Germinal center (tissue), 1 donor: ENCODE data around the gene SLC25A22.

Source experiments
- DNase-seq: peaks from one replicate; pipeline ENCODE4 v3.0.0; 2012; ENCODE audit warnings: mixed read lengths, low spot score

The SLC25A22 gene

GRCh38 chr11:788953-789940 lies 8.8 kb downstream of the SLC25A22 start:
- DNase-seq: no peak

DNA sequence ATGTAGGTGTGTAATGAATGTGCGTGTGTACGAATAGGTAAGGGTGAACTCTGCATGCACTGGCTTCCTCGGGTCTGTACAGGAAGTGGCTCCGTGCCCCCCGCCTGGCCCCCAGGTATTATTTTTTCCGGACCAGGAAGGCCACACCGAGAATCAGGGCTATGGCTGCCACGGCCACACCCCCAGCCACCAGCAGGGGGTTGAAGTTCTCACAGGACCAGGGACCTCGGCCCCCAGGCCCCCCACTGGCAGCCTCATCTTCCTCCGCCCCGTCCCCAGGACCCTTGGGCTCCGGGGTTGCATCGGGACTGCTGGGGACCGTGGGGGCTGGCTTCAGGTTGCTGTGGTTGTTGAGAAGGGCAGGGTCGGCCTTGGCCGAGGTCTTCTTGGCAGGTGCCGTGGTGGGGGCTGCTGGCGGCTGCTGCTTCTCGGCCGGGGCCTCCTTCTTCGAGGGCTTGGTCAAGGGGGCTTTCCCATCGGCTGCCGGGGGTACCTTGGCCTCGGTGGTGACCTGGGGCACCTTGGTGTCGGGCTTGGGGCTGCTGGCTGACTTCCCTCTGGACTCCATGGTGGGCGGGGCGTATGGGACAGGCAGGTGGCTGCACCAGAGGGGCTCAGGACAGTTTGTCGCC lies 10.0 kb downstream of the SLC25A22 start:
- DNase-seq: no peak

DNA sequence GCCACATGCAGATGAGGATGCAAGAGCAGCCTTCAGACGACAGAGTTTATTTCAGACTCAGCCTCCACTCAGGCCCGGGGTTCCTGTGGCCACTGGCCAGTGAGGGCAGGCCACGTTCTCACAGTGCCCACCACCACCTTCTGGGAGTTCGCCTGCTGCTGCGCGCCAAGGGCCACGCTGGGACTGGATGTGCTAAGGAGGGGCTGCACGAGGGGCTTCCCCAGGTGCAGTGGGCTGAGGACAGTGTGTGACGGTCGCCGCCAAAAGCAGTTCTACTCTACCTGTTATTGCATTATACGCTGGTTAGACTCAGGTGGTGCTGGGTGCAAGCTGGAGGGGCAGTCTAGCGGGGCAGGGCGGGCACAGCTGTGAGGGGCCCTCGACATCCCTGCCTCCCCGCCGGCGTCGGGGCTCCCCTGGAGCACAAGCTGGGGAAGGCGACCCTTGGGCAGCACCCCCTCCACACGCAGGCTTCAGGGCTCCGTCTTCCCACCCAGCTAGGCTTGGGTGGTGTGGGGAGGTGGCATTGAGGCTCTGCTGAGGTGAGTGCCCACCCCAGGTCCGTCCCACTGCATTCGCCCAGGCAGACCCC lies 10.9 kb downstream of the SLC25A22 start:
- no peak for DNase-seq

- DNase-seq: no peak
Measured at GRCh38 chr11:786235-787083, 11.6 kb downstream of the SLC25A22 start.

- no peak for DNase-seq
Measured at GRCh38 chr11:783581-784015, 14.5 kb downstream of the SLC25A22 start.

DNA sequence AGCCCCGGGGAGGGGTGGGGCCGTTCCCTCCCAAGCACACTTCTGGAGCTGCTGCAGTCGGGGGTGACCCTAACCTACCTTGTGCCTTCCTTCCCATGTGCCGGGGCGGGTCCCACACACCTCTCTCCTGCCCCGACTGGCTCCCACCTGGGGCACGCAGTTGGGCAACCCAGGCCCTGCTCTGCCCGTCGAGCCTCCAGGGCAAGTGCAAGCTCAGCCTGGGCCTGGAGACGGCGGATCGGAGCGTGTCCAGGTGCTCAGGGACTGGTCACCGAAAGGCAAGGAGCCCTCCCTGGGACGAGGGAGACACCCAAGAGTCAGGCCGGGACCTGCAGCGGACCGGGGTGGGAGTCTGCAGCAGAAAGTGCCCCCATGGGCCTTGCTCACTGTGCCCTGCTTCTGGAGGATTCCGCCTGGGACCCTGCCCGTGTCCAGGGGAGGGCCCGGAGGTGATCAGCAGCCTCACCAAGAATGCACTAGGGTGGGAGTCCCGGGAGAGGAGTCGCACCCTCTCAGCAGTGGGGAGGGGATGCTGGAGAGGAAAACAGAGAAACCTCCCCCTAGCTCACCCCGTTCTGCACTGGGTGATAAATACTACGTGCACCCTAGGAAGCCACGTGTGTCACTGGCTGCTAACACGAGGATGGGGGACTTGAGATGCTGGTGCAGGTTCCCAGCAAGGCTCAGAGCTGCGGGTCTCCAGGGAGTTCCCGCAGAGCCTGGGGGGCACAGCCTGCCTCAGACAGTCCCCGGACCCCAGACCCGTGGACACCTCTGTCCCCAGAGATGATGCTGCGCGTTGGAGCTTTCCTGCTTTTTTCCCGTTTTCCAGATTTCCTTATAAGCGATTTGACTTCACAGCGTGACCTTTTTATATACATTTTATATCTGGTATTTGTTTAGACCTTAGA lies 15.6 kb downstream of the SLC25A22 start:
- DNase-seq: no peak

DNA sequence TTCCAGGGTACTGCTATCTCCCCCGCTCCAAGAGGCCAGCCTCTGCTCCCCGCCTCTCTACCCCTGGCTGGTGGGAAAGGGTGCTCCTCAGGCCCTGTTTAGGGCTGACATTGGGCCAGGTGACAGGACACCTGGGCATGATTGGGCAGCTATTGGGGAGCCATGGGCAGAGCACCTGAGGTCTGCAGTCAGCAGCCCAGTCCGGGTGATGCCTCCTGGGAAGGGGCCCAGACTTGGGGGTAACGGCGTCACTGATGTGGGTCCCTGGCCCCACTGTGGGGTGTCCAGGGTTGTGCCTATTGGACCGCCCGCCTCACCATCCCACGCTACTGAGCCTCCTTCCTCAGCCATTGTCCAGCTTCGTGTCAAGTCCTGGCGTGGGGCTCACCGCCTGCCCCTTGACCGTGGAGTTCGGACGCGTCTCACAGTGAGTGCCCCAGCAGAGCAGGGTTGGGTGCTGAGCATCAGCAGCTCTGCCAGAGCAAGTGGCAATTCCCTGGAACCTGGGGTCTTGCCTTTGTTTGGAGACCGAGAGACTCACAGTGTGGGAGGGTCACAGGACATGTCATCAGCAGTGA lies 18.0 kb downstream of the SLC25A22 start:
- DNase-seq: no peak

GRCh38 chr11:778976-779954 lies 18.8 kb downstream of the SLC25A22 start:
- no peak for DNase-seq

- peak; percentile 100 for DNase-seq
Measured at GRCh38 chr11:777288-778255, 20.5 kb downstream of the SLC25A22 start, which contains the start of gene GATD1. TSS of gene GATD1 (minus strand) at chr11:777487. CDS start at chr11:777462, 25 bp downstream.

- DNase-seq: peak; percentile 19
Measured at GRCh38 chr11:776561-777287, 21.4 kb downstream of the SLC25A22 start.

- DNase-seq: no peak
Measured at GRCh38 chr11:776263-776560, 21.9 kb downstream of the SLC25A22 start.

- DNase-seq: no peak
Measured at GRCh38 chr11:774873-775592, 23.0 kb downstream of the SLC25A22 start.

GRCh38 chr11:773830-774229 lies 24.3 kb downstream of the SLC25A22 start:
- DNase-seq: no peak

DNA sequence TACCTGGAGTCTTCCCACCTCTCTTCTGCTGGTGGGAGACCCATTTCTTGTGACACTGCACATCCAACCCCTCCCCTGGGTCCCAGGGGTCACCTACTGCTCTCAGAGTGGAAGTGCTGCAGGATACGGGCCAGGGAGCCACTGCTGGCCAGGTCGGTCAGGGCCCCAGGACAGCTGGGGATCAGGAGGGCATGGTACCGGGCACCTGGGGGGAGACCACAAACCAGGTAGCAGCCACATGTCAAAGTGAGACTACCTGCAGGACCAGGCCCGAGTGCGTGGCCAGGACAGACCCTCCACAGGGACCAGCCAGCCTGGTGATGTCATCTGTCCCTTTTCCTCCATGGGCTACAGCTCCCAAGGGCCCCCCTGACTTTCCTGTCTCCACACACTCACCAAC lies 24.7 kb downstream of the SLC25A22 start:
- DNase-seq: no peak

GRCh38 chr11:772429-773390 lies 25.4 kb downstream of the SLC25A22 start:
- no peak for DNase-seq
